Superior temporal gyrus (tissue), 1 donor: ENCODE measurements around the gene PSME2.

Source experiments
- DNase-seq: peaks from one replicate; pipeline ENCODE4 v3.0.0-alpha.2; 2016; ENCODE audit errors: extremely low spot score

The PSME2 gene

DNA sequence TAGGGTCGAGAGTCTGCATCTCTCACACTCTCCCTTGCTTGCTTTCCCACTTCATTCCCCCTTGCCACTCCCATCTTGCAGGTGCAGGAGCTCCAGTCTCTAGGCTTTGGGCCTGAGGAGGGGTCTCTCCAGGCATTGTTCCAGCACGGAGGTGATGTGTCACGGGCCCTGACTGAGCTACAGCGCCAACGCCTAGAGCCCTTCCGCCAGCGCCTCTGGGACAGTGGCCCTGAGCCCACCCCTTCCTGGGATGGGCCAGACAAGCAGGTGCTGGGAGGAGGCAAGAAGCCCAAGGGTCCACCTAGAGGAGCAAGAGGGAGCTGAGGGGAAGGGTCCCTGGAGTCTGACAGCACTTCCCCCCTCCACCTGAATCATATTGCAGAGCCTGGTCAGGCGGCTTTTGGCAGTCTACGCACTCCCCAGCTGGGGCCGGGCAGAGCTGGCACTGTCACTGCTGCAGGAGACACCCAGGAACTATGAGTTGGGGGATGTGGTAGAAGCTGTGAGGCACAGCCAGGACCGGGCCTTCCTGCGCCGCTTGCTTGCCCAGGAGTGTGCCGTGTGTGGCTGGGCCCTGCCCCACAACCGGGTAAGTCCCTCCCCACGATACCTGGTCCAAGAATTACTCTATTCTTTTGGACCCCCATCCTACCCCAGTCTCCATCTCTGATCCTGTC lies 5.1 kb upstream of the PSME2 start:
- no peak for DNase-seq

DNA sequence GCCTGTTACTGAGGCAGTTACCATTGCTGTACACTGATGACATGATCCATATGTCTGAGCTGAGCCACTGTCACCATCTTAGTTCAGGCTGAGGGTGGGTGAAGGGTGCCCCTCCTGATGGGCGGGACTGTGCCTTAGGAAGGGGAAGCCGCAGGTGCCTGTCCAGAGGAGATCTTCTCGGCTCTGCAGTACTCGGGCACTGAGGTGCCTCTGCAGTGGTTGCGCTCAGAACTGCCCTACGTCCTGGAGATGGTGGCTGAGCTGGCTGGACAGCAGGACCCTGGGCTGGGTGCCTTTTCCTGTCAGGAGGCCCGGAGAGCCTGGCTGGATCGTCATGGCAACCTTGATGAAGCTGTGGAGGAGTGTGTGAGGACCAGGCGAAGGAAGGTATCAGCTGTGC lies 4.6 kb upstream of the PSME2 start:
- no peak for DNase-seq

- DNase-seq, result no peak
These were observed 4.2 kb upstream of the PSME2 start for GRCh38 chr14:24150567-24150966.

GRCh38 chr14:24150061-24150460 lies 3.7 kb upstream of the PSME2 start:
- DNase-seq, result no peak

GRCh38 chr14:24149302-24149969 lies 3.0 kb upstream of the PSME2 start:
- no peak for DNase-seq

DNA sequence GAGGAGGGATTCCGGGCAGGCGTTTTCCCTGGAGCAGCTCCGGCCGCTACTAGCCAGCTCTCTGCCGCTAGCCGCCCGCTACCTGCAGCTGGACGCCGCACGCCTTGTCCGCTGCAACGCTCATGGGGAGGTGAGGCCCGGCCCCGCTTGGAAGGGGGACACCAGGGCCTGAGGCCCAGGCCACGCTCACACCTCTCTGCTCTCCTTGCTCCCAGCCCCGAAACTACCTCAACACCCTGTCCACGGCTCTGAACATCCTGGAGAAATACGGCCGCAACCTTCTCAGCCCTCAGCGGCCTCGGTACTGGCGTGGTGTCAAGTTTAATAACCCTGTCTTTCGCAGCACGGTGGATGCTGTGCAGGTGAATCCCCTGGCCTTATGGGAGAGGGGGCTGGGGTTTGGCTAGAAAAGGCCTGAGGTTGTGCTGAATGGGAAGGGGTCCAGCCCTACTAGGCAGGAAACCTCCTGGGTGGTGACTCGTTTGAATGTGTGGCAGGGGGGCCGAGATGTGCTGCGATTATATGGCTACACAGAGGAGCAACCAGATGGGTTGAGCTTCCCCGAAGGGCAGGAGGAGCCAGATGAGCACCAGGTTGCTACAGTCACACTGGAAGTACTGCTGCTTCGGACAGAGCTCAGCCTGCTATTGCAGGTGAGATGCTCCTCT lies 1.5 kb upstream of the PSME2 start:
- no peak for DNase-seq

DNA sequence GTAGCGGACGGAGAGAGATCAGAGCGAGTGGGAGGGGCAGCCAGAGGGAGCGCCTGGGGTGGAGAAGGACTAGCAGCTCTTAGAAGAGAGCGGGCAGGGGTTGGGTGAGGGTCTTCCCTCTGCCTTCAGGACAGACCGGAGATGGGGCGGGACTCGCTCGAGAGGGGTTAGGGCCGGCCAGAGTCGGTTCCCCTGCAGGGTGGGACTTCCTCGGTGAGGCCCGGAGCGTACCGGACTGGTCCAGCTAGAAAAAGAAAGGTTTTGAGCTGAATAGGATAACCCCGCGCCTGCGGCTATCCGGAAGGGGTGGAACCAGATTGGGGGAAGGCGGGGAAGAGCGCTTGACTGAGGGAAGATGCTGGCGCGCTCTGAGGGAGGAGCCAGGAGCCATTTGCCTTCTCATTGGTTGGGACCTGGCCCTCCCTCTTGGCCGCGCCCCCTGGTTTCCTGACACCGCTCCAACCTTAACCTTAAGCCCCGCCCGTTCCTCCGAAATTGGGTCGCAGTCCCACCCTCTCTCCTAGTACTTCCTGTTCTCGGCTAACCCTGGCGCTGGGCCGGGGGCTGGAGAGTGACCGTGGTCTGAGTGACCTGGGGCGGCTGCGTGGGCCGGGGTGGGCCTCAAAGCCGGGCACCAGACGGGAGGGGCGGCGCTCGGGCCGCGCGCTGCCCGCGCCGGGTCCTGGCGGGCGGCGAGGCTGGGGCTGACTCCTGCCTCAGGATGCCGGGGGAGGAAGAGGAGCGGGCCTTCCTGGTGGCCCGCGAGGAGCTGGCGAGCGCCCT lies 759 bp upstream of the PSME2 start, which contains the start of gene RNF31:
TSS of gene RNF31 (plus strand) at position 521 of the 783 bp plus-strand sequence. CDS start at position 722, 201 bp downstream.
- DNase-seq, result peak; percentile 99

GRCh38 chr14:24145690-24146452 lies 539 bp downstream of the PSME2 start:
- DNase-seq, result no peak

- no peak for DNase-seq
These were observed 1.2 kb downstream of the PSME2 start for GRCh38 chr14:24145219-24145618.

DNA sequence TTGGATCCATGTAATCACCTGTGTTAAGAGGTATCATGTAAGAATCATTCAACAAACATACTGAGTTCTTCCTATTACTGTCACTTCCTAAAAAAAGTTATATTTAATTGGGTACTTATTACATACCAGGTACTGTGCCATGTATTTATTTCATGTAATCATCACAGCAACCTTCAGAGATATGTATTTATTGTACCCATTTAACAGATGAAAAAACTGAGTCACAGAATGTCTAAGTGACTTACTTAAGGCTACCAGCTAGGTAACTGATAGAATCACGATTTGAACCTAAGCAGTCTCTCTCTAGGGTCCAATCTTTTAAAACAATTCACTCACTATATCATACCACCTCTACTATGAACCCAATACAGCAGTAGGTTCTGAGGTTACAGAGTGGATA lies 2.0 kb downstream of the PSME2 start:
- no peak for DNase-seq

DNA sequence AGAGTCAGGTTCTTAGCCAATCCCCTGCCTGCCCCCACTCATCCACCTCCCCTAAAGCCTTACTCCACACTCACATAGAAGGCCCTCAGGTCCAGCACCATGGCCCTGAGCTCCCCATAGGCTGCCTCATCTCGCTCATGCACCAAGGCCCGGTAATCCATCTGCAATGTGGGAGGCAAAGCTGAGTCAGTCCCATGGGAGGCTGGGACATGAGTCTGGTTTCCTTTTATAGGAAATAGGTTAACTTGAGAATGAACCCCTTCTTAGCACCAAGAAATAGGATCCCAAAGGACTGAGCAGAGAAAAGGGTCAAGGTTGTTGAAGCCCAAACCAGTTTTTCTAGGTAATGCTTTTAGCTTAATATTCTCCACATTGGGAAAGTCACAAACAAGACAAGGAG lies 2.9 kb downstream of the PSME2 start:
- no peak for DNase-seq

- DNase-seq, result peak; percentile 100
These were observed 5.1 kb downstream of the PSME2 start, which contains the start of gene EMC9 for GRCh38 chr14:24141097-24141880. EMC9 (minus strand) TSS chr14:24141591; CDS start chr14:24141304, 287 bp downstream.

- no peak for DNase-seq
These were observed 7.0 kb downstream of the PSME2 start for GRCh38 chr14:24139272-24139934.

GRCh38 chr14:24138396-24139271 lies 7.8 kb downstream of the PSME2 start:
- no peak for DNase-seq

DNA sequence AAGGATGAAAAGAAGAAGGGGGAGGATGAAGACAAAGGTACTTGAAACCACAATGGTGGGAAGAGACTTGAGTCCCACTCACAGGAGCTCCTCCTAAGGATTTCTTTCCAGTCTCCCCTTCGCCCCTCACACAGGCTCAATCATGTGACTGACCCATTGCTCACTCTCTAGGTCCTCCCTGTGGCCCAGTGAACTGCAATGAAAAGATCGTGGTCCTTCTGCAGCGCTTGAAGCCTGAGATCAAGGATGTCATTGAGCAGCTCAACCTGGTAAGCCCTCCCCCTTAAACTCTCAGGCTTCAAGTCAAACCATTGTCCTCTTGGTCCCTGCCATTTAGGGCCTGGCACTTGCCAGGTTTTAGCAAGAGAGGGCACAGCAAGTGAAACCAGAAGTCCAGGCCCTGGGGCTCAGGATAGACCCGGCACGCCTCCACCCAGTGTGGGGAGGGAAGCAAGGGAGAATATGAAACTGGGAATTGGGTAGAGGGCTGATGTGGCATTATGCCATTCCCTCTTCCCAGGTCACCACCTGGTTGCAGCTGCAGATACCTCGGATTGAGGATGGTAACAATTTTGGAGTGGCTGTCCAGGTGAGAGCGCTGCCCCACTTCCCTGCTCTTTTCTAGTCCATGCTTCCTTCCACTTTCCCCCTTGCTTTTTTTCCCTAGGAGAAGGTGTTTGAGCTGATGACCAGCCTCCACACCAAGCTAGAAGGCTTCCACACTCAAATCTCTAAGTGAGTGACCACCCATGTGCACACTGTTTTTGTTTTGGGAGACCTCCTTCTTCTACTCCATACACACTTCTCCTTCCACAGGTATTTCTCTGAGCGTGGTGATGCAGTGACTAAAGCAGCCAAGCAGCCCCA lies 8.6 kb downstream of the PSME2 start:
- no peak for DNase-seq

GRCh38 chr14:24136684-24137528 lies 9.5 kb downstream of the PSME2 start:
- DNase-seq, result no peak
